ENCODE measurements around the gene DAP3.
"Not testable (repeated sequence)": the region's sequence is repeated elsewhere in the genome, so short reads cannot be mapped to it uniquely, and the experiment has no call there.

Gene DAP3

DNA sequence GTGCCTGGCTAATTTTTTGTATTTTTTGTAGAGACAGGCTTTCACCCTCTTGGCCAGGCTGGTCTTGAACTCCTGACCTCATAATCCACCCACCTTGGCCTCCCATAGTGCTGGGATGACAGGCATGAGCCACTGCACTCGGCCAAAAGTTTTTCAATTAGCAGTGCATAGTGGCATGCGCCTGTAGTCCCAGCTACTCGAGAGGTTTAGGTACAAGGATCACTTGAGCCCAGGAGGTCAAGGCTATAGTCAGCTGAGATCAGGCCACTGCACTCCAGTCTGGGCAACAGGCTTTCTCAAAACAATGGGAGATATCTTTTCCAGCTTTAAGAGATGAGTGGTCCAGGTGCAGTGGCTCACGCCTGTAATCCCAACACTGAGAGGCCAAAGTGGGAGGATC is 30.8 kb downstream of the DAP3 start:
- no peak for DNase-seq

DNA sequence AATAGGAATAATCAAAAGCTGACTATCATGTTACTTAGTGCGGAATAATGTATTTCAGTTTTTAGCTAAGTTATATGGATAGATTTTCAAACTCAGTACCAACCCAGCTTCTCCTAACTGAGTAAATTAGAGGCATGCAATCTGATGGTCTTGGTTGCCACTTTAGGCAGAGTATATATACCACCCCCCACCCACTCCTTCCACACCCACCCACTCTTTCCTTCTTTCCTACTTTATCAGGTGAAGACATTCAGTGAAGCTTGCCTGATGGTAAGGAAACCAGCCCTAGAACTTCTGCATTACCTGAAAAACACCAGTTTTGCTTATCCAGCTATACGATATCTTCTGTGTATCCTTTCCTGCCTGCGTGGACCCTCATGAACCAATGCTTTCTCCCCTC is 36.3 kb downstream of the DAP3 start:
- DNase-seq, result no peak

DNA sequence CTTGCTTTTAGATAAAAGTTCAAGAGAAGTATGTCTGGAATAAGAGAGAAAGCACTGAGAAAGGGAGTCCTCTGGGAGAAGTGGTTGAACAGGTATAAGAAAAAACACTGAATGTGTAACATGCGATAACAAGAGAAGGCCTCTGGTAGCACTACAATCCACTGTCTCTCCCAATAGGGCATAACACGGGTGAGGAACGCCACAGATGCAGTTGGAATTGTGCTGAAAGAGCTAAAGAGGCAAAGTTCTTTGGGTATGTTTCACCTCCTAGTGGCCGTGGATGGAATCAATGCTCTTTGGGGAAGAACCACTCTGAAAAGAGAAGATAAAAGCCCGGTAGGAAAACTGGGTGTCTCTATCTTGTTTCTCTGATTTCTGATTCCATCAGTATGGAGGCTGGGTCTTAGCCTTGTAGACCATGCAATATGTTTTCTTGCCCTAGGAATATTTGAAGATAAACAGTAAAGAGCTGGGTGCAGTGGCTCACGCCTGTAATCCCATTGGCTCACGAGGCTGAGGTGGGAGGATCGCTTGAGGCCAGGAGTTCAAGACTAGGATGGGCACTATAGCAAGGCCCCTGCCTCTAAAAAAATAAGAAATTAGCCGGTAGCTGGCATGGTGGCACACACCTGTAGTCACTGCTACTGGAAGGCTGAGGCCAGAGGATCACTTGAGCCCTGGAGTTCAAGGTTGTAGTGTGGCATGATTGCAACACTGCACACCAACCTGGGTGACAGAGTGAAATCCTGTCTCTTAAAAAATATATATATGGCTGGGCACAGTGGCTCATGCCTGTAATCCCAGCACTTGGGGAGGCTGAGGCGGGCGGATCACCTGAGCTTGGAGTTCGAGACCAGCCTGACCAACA is 40.4 kb downstream of the DAP3 start:
- DNase-seq, result peak; percentile 46 to 69 (median 64)

DNA sequence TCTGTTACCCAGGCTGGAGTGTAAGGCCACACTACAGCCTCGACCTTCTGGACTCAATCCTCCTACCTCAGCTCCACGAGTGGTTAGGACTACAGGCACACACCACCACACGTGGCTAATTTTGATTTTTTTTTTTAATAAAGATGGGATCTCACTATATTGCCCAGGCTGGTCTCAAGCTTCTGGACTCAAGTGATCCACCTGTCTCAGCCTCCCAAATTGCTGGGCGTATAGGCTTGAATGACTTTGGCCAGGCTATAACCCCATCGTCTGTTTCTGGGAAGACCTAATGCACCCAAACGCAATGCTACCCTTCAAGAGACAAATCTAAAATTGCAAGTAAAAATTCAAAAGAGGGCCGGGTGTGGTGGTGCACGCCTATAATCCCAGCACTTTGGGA is 52.1 kb downstream of the DAP3 start:
- DNase-seq, result no peak

DNA sequence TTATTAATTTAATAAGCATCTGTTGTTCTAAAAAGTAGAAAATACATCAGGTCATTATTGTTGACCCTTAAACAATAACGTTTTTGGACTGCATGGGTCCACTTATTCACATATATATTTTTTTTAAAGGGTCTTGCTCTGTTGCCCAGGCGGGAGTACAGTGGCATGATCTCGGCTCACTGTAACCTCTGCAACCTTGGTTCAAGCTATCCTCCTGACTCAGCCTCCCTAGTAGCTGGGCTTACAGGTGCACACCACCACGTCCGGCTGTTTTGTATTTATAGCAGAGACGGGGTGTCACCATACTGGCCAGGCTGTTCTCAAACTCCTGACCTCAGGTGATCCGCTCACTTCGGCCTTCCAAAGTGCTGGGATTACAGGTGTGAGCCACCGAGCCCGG is 53.0 kb downstream of the DAP3 start:
- DNase-seq, result no peak

DNA sequence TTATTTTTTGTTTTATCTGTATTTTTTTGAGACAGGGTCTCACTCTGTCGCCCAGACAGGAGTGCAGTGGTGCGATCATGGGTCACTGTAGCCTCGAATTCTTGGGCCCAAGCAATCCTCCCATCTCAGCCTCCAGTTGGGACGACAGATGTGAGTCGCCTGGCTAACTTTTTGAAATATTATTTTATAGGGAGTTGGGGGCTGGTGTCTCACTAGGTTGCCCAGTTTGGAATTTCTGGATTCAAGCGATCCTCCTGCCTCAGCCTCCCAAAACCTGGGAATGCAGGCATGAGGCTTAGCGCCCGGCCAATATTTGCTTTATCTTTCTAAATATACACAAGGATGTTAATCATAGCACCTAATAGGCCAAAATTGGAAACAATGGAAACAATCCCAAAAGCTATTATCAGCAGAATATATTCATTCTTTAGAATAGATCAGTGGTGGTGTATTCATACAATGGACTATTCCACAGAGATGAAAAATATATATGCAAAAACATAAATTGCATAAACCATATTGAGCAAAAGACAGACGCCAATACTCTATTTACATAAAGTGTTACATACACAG is 55.9 kb downstream of the DAP3 start:
- DNase-seq, result peak in 1 of 3 experiments; percentile 9

DNA sequence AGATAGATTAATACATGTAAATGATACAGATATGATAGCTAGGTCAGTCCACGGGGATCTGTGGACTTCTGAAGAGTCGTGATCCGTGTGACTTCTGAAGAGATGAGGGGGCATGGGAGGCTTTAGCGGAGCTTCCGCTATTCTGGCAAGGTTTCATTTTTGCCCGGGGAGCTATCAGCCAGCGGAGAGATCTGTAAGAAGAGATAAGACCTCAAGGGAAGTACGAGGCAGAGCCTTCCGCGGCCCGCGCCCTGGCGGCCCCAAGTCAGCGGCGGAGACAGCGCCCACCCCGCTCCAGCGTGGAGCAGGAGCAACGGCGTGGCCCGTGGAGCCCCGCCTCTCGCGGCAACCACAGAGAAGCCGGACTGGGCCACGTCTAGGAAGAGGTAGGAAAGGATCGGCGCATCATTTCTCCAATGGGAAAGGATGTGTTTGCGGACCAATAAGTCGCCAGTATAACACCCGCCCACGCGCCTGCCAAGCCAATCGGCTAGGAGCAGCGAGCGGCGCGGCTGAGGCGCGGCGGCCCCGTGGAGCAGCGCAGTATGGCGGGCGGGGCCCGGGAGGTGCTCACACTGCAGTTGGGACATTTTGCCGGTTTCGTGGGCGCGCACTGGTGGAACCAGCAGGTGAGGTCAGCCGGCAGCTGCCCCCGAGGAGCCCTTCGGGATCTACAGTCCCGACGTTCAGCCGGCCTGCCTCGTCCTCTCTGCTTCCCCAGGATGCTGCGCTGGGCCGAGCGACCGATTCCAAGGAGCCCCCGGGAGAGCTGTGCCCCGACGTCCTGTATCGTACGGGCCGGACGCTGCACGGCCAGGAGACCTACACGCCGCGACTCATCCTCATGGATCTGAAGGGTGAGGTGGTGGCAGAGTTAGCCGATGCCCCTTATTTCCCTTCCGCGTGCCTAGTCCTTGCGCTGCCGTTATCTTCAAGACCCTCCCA is 56.7 kb downstream of the DAP3 start:
- peak; percentile 94 to 99 (median 98) for DNase-seq

DNA sequence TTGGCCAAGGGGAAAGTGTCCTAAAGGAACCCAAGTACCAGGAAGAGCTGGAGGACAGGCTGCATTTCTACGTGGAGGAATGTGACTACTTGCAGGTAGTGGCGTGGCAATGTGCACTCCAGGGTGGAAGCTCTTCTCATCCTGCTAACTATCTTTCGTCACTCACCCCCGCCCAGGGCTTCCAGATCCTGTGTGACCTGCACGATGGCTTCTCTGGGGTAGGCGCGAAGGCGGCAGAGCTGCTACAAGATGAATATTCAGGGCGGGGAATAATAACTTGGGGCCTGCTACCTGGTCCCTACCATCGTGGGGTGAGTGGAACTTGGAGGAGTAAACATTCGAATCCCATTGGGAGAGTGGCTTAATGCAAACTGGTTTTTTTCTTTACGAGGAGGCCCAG is 58.7 kb downstream of the DAP3 start:
- not testable (repeated sequence) for DNase-seq

DNA sequence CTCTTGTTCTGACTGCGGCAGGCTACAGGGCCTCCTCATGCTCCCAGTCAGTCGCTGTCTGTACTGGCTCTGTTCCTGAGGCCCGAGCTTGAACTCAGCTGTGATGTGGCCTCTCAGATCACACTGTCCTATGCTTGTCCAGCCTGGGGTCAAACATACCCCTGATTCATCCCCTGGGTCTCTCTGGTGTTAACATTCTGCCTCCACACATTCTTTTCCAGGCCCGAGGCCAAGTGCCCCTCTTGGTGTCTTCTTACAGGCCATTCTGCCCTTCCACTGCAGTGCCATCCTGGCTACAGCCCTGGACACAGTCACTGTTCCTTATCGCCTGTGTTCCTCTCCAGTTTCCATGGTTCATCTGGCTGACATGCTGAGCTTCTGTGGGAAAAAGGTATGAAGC is 59.2 kb downstream of the DAP3 start:
- DNase-seq, result not testable (repeated sequence)

DNA sequence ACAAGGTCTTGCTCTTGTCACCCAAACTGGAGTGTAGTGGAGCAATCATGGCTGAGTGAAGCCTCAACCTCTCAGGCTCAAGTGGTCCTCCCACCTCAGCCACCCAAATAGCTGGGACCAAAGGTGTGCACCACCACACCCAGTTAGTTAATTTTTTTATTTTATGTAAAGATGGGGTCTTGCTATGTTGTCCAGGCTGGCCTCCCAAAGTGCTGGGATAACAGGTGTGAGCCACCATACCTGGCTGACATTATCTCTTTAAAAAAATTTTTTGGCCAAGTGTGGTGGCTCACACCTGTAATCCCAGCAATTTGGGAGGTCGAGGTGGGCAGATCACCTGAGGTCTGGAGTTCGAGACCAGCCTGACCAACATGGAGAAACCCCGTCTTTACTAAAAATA is 70.1 kb downstream of the DAP3 start:
- DNase-seq, result not testable (repeated sequence)

DNA sequence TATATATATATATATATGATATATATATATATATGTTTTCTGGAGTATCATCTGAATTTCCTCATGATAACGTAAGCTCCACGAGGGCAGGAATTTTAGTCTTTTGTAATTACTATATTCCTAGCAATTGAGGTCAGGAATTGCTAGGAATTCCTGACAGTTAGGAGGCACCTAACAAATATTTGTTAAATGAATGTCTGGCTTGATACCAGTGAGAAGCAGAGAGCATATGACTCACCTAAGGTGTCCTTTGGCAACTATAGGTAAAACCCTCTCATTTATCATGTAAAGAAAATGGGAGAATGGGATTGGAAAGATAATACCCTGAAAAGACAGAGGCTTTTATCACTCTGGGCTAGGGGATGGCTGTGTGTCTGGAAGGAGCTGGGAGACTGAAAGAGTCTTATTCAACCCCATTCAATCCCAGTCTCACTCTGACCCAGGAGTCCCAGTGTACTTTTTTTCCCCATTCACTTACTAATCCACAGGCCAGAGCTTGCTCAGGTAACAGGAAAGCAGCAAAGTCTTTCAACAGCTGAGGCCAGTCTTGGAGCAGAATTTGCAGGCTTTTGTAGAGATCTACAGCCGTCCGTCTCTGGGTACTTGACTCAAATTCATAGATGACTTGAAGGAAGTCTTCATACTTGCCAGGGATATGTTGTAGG is 71.2 kb downstream of the DAP3 start:
- DNase-seq, result no peak

DNA sequence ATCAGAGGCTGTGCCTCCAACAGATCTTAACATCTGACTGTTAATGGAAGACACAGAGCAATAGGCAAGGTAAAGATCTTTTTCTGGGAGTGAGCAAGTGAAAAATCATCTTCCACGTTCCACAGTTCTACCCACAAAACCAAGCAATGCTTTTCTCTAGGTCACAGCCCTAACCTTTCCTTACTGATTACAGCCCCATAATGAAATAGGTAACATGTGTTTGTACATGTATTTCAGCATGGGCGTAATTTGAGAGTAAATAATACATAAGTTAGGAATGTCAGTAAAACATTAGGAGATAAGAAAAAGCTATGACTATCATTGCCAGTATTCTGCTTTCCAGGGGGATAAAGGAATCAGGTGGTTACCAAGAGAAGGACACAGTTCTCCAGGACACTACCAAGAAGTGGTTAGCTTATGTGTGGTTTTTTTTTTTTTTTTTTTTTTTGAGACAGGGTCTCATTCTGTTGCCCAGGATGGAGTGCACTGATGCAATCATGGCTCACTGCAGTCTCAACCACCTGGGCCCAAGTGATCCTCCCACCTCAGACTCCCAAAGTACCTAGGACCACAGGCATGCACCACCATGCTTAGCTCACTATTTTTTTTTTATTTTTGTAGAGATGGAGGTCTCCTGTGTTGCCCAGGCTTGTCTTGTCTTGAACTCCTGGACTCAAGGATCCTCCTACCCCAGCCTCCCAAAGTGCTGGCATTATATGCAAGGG is 72.0 kb downstream of the DAP3 start:
- DNase-seq, result no peak

DNA sequence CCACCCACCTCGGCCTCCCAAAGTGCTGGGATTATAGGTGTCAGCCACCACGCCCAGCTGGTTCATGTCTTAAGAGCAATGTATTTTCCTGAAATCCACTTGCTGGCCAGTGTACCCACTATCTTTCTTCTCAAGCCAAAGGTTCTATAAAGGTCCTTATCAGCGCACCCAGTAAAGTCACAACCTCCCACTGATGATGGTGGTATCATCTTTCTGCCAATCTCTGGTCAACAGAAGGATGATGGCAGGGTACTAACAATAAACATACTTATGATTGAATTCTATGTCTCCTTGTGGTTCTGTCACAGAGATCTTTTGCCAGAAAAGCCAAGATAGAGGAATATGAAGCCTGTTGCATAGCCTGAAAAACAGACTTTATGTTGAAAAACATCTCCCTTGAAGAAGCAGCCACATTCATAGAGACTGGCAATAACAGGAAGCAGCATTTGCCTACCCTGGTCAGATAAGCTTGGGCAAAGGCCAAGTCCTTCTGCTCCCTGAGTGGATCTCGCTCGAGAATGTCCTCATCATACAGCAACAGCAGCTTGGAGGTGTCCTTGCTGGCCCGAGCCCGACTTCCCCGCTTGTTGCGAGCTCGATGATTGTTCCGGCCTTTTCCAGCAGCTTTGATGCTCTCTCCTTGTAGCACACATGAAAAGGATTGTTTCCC is 73.0 kb downstream of the DAP3 start:
- no peak for DNase-seq

DNA sequence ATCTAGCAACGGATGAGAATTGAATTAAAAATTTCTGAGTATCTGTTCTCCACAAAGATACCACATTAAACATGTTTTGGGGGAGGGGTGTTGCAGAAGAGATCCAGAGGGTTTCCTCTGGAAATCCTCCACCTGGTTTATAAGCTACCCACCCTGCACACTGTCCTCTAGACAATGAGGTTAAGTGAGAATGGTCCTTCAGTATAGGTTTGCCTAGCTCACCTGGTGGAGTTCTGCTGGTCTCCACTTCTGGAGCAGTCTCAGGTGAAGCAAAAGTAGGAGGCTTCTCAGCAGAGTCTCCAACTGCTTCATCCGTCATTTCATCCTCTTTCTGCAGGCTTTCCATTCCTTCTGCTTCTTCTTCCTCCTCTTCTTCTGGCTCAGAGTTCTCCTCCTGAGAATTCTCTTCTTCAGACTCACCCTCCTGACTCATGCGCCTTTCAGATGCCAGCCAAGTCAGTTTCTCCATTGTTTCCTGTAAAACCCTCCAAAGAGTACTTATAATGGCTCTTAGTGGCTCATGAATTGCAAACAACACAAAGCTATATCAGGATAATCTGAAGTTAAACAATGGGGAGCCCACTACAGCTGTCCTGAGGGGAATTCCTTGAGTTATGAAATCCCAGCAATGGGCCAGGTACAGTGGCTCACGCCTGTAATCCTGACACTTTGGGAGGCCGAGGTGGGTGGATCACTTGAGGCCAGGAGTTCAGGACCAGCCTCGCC is 74.4 kb downstream of the DAP3 start:
- not testable (repeated sequence) for DNase-seq

DNA sequence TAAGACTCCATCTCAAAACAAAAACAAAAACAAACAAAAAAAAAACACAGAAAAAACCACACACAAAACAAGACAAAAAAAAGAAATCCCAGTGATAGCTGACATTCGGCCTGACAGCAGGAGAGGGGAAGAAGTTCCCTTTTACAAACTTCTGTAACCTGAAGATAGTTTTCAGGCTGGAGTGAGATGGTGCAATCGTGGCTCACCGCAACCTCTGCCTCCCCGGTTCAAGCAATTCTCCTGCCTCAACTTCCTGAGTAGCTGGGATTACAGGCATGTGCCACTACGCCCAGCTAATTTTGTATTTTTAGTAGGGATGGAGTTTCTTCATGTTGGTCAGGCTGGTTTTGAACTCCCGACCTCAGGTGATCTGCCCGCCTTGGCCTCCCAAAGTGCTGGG is 75.1 kb downstream of the DAP3 start:
- DNase-seq, result not testable (repeated sequence)

DNA sequence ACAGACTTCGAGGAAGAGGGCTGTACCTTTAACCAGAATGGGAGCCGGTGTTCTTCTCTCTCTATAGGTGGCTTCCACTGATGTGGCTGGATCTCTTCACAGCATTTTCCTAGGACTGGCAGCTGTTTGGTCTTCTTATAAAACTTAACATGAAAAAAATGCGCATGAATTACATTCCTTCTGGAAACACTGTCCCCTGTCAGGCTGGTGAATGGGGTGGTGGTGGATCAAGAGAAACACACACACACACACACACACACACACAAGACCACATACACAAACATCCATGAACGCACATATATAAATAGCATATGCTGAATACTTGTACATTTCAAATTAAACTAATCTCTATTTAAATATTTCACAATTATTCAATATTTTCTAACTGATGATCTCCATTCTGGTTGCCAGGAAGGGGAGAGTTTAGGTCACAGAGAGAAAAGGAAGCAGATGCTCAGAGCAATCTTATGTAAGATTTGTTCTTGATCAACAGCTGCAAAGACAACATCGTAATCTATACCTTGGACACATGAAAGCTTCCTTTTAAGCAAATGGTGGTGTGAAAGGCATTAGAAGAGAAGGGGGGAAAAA is 78.6 kb downstream of the DAP3 start:
- not testable (repeated sequence) for DNase-seq

DNA sequence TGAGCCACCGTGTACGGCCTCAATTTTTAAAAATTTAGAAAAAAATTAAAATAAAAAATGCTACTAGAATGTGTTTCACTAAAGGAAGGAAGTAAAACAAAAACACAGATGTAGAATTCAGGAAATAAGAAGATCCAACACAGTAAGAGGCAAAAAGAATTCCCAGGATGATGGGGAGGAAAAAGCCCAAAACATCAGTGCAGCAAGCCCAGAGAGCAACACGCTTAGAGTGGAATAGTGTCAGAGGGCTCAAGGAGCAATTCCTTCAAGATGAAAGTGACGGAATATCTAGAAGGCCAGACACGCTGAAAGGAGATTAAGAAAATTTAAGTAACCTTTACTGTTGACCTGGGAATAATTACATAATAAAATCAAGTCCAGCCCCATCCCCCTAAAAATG is 80.4 kb downstream of the DAP3 start:
- no peak for DNase-seq

DNA sequence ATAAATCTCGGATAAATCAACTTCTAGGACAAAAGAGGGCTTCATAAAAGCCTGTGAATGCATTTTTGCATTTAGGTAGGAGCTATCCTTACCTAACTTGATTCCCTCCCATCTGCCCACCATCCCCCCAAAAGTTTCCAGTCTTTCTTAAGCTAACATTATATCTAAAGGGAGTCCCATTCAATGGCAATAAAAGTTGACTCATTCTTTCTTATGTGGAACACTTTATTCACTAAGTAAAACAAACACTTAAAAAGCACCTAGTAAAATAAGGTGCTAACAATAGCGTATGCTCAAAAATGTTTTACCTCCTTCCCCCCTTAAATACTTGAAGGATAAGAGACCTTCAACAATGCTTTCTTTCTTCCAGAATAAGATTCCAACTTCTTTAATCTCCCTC is 84.3 kb downstream of the DAP3 start:
- no peak for DNase-seq

DNA sequence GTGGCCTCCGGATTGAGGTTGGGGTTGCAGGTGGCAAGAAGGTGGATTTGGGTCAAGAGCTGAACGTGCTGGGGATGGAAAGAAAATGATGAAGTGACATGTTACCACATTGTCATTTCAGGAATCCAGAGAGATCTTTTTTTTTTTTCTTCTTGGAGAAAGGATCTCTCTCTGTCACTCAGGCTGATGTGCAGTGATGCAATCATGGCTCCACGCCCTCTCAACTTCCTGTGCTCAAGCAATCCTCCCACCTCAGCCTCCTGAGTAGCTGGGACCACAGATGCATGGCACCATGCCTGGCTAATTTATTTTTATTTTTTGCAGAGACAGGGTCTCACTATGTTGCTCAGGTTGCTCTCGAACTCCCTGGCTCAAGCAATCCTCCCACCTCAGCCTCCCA is 87.5 kb downstream of the DAP3 start:
- DNase-seq, result no peak

DNA sequence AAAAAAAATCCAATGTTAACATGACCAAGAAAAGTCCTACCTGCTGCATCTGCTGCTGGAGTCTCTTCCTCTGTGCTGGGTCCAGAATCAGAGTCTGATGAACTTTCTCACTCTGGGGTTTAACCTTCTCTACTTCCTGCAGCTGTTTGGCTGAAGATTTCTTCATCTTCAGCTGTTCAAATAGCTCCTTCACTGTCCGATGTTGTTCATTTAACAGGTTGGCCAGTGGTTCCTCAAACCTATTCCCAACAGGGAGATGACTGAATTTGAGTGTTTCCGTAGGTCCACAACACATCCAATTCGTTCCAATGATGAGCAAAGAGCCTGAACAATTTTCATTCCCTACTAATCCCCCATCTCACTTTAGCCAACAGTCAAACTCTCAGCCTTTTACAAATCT is 88.7 kb downstream of the DAP3 start:
- no peak for DNase-seq

All from NCI-H1417 (cell line).